WTC11 (cell line): ENCODE results near the gene IL11RA. TPM values are rescaled to one million over a fixed set of nuclear protein-coding genes. Genes with fewer than 3 reads are reported as not detected.

Experiments used
- total RNA-seq: library from RNA; stranded (reverse); gene quantifications from 3 replicates; pipeline ENCODE4 v1.2.3, GENCODE V29; 2021

The IL11RA gene
- total RNA-seq, 1 experiment from 2014 or later: 8.6 TPM

Other genes starting within 250 kb of the IL11RA start
- gene FAM219A, start 193.6 kb upstream of the IL11RA start, total RNA-seq: 17.2 to 20.6 TPM (median 19.5 TPM) in 3 replicates
- gene DNAI1, start 193.4 kb upstream of the IL11RA start, total RNA-seq: 1.5 to 2.1 TPM (median 1.6 TPM) in 3 replicates
- gene ENHO, start 129.2 kb upstream of the IL11RA start, total RNA-seq: 26.9 to 28.3 TPM (median 27.9 TPM) in 3 replicates
- gene CNTFR, start 62.5 kb upstream of the IL11RA start, total RNA-seq: 8.7 to 18.0 TPM (median 9.9 TPM) in 3 replicates
- 24.5 to 35.9 TPM (median 31.4 TPM) in 3 replicates for gene RPP25L, start 40.1 kb upstream of the IL11RA start, total RNA-seq
- gene DCTN3, start 31.7 kb upstream of the IL11RA start, total RNA-seq: 23.8 to 28.7 TPM (median 27.5 TPM) in 3 replicates
- 0.14 to 0.23 TPM (median 0.15 TPM) in 3 replicates for gene ARID3C, start 23.1 kb upstream of the IL11RA start, total RNA-seq
- 108 to 116 TPM (median 109 TPM) in 3 replicates for gene SIGMAR1, start 14.4 kb upstream of the IL11RA start, total RNA-seq
- 35.9 to 39.7 TPM (median 37.6 TPM) in 3 replicates for gene GALT, start 5.5 kb upstream of the IL11RA start, total RNA-seq
- 0.68 to 1.0 TPM (median 0.89 TPM) in 3 replicates for gene CCL27, start 10.5 kb downstream of the IL11RA start, total RNA-seq
- gene CCL19, start 39.1 kb downstream of the IL11RA start, total RNA-seq: not detected in 3 replicates
- gene CCL21, start 58.0 kb downstream of the IL11RA start, total RNA-seq: 0.37 TPM in 1 of 3 replicates, not detected in the others